ENCODE results near the gene MTA2.

MTA2 gene

DNA sequence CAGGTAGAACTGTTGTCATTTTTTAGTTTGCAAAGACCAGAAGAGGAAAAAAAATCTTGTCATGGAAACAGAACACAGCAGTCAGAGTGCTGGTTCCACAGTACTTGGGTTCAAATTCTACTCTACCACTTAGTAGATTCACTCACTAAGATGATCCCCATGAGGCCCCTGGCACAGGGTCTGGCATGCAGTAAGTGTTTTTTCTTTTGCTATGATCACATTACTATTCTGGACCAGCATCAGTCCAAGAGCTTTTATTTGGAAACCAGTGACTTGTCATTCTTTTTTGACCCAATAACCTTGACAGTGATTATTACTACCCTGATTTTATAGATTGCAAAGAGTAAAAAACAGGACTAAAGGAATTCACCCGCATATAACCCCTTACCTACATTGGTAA, 32.1 kb downstream of the MTA2 start:
- no peaks in the 10 kb centered on the region for H4K20me1 ChIP-seq (ENCODE audit: insufficient read depth, low read length)
- no peaks in the 10 kb centered on the region for H3K27me3 ChIP-seq (ENCODE audit: insufficient read depth, low read length)
- H3K36me3 ChIP-seq (ENCODE audit: insufficient read depth, low read length): peaks cover 84% of the 10 kb centered on the region
- H3K4me1 ChIP-seq (ENCODE audit: insufficient read depth, low read length, severe bottlenecking): peaks cover 26% of the 10 kb centered on the region
- no peaks in the 10 kb centered on the region for H3K9me2 ChIP-seq (ENCODE audit: low read depth, low read length)
- H3F3A ChIP-seq (ENCODE audit: insufficient read depth, low read length): no peaks in the 10 kb centered on the region
- H3K4me2 ChIP-seq (ENCODE audit: low read length): no peak overlapping the region
- no peak overlapping the region for H3K27ac ChIP-seq (ENCODE audit: low read depth, low read length, poor library complexity, severe bottlenecking)
- H3K4me3 ChIP-seq (ENCODE audit: low read depth, low read length, poor library complexity, severe bottlenecking): no peak overlapping the region
- no peak for TF ChIP-seq EZH2 (IDR thresholded peaks at IDR 0.05; ENCODE audit: borderline replicate concordance, low read length)
- TF ChIP-seq, protein P1, sequence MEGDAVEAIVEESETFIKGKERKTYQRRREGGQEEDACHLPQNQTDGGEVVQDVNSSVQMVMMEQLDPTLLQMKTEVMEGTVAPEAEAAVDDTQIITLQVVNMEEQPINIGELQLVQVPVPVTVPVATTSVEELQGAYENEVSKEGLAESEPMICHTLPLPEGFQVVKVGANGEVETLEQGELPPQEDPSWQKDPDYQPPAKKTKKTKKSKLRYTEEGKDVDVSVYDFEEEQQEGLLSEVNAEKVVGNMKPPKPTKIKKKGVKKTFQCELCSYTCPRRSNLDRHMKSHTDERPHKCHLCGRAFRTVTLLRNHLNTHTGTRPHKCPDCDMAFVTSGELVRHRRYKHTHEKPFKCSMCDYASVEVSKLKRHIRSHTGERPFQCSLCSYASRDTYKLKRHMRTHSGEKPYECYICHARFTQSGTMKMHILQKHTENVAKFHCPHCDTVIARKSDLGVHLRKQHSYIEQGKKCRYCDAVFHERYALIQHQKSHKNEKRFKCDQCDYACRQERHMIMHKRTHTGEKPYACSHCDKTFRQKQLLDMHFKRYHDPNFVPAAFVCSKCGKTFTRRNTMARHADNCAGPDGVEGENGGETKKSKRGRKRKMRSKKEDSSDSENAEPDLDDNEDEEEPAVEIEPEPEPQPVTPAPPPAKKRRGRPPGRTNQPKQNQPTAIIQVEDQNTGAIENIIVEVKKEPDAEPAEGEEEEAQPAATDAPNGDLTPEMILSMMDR (IDR thresholded peaks at IDR 0.05; ENCODE audit: low read length): no peak
- no peak overlapping the region for H2AFZ ChIP-seq (ENCODE audit: low read length)
- no peaks in the 10 kb centered on the region for H3K9me3 ChIP-seq (ENCODE audit: low read length)
- no peak overlapping the region for H3K9ac ChIP-seq (ENCODE audit: low read length)
- H3K79me2 ChIP-seq (ENCODE audit: insufficient read depth, low read length): peaks cover 25% of the 10 kb centered on the region

DNA sequence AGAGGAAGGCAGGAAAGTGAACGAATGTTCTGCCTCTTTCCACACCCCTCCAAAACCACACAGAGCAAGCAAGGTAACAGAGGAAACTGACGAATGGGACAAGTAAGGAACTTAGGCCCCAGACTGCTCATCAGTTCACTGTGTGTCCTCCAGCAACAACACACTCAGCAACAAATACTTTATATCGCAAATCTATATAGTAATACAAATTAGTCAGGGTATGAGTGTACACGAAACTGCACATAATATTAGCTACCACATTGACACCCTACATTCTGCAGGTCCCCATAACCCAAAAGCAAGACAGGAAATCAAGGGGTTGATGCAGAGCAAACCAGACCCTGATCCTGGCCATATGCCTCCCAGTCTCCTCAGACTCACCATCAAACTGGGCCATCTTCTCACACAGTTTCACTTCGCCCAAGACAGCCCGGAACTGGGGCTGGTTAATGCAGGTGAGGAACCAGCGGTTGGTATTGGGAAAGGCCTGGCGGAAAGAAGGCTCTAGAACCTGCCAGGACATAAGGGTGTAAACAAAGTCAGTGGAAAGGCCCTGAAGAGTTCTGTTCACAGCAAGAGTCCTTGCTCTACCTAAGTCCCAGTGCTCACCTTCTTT, 34.5 kb downstream of the MTA2 start:
- Histone ChIP-seq H3K27ac (ENCODE audit: low read depth, low read length, poor library complexity, severe bottlenecking) (peak overlapping the region; percentile 37), H3K4me1 (ENCODE audit: insufficient read depth, low read length, severe bottlenecking) (peaks cover 16% of the 10 kb centered on the region), H3K4me2 (ENCODE audit: low read length) (no peak overlapping the region), H3K79me2 (ENCODE audit: insufficient read depth, low read length) (peaks cover 11% of the 10 kb centered on the region), H3K27me3 (ENCODE audit: insufficient read depth, low read length) (no peaks in the 10 kb centered on the region), H3K36me3 (ENCODE audit: insufficient read depth, low read length) (peaks cover 96% of the 10 kb centered on the region), H3K9me2 (ENCODE audit: low read depth, low read length) (no peaks in the 10 kb centered on the region), H3F3A (ENCODE audit: insufficient read depth, low read length) (no peaks in the 10 kb centered on the region), H4K20me1 (ENCODE audit: insufficient read depth, low read length) (no peaks in the 10 kb centered on the region), H3K9me3 (ENCODE audit: low read length) (no peaks in the 10 kb centered on the region), H2AFZ (ENCODE audit: low read length) (no peak overlapping the region), H3K9ac (ENCODE audit: low read length) (no peak overlapping the region), H3K4me3 (ENCODE audit: low read depth, low read length, poor library complexity, severe bottlenecking) (no peak overlapping the region)
- TF ChIP-seq EZH2 (IDR thresholded peaks at IDR 0.05; ENCODE audit: borderline replicate concordance, low read length): no peak
- TF ChIP-seq, protein P1 (IDR thresholded peaks at IDR 0.05; ENCODE audit: low read length): no peak

DNA sequence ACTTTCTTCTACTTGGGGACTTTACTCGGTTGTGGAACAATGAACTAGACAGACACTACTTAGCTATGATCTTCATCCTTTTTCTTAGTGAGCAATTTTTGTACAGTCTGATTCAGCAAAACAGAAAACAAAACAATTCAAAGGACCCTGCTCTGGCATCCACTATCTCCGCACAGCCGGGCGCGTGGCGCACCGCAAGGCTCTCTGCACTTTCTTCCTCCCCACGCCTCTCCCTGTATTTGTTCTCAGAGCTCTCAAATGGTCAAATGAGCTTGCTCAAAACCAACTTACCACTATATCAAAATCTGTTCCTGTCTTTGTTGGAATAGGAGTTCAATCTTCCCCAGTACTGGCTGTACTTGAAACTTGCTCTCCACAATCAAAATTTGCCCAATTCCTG, 35.4 kb downstream of the MTA2 start:
- Histone ChIP-seq H3F3A (ENCODE audit: insufficient read depth, low read length) (no peaks in the 10 kb centered on the region), H3K27ac (ENCODE audit: low read depth, low read length, poor library complexity, severe bottlenecking) (peak overlapping the region; percentile 37), H3K4me3 (ENCODE audit: low read depth, low read length, poor library complexity, severe bottlenecking) (no peak overlapping the region), H3K4me2 (ENCODE audit: low read length) (no peak overlapping the region), H3K27me3 (ENCODE audit: insufficient read depth, low read length) (no peaks in the 10 kb centered on the region), H3K79me2 (ENCODE audit: insufficient read depth, low read length) (0 out of 2 replicates have a peak, but pooled peaks cover 4% of the 10 kb centered on the region), H3K9me3 (ENCODE audit: low read length) (no peaks in the 10 kb centered on the region), H4K20me1 (ENCODE audit: insufficient read depth, low read length) (no peaks in the 10 kb centered on the region), H3K9ac (ENCODE audit: low read length) (no peak overlapping the region), H3K4me1 (ENCODE audit: insufficient read depth, low read length, severe bottlenecking) (peaks cover 9% of the 10 kb centered on the region), H2AFZ (ENCODE audit: low read length) (no peak overlapping the region), H3K36me3 (ENCODE audit: insufficient read depth, low read length) (peaks cover 94% of the 10 kb centered on the region), H3K9me2 (ENCODE audit: low read depth, low read length) (no peaks in the 10 kb centered on the region)
- no peak for TF ChIP-seq EZH2 (IDR thresholded peaks at IDR 0.05; ENCODE audit: borderline replicate concordance, low read length)
- TF ChIP-seq, protein P1 (IDR thresholded peaks at IDR 0.05; ENCODE audit: low read length): no peak
